K562 (cell line): Measurements from ENCODE around the gene PPIA. TPM values are rescaled to one million over a fixed set of nuclear protein-coding genes. Genes with fewer than 3 reads are reported as not detected.
A peak's percentile ranks its signal among the peaks of the same experiment; 100 is the strongest.

Experiments used
- ATF4 ChIP-seq: fragments of 450-650 bp; formaldehyde crosslinking; IDR thresholded peaks from 2 replicates; pipeline ENCODE4 v1.4.0; 2022; ENCODE audit warnings: mild to moderate bottlenecking, moderate library complexity
- CAMTA2 ChIP-seq: fragments of 250-450 bp; sonication (Bioruptor Pico); conservative IDR thresholded peaks from 2 replicates; pipeline ENCODE4 v1.5.1; 2022
- CREB1 ChIP-seq, 2 experiments: sonication (generic) in 1 of 2; formaldehyde crosslinking in 1 of 2; IDR thresholded peaks; 2 replicates each; pipeline versions ENCODE4 v1.6.1 to v1.8.0; 2012 to 2022; ENCODE audit warnings: inconsistent platforms in 1 of 2, mild to moderate bottlenecking in 1 of 2, missing genetic modification reagents in 1 of 2, moderate library complexity in 1 of 2
- E2F4 ChIP-seq: sonication (generic); formaldehyde crosslinking; IDR thresholded peaks from 2 replicates; pipeline ENCODE4 v1.8.0; 2022; ENCODE audit warnings: mild to moderate bottlenecking, low read depth, missing genetic modification reagents
- GABPA ChIP-seq: fragments of 200-800 bp; sonication (Bioruptor generic); conservative IDR thresholded peaks from 2 replicates; pipeline ENCODE4 v1.6.1; 2016; ENCODE audit warnings: low read depth, missing genetic modification characterization, missing compliant biosample characterization
- HMBOX1 ChIP-seq: sonication (generic); IDR thresholded peaks from 2 replicates; pipeline ENCODE4 v1.6.1; 2016
- HSF4 ChIP-seq: fragments of 250-450 bp; sonication (Bioruptor Pico); IDR thresholded peaks from 2 replicates; pipeline ENCODE4 v2.1.2; 2022; ENCODE audit warnings: mild to moderate bottlenecking, moderate library complexity, borderline replicate concordance
- KLF1 ChIP-seq: fragments of 450-650 bp; IDR thresholded peaks from 2 replicates; pipeline ENCODE4 v1.6.1; 2016; ENCODE audit warnings: missing genetic modification characterization, missing compliant biosample characterization
- NFRKB ChIP-seq: fragments of 450-650 bp; IDR thresholded peaks from 2 replicates; pipeline ENCODE4 v1.6.1; 2016; ENCODE audit warnings: low read depth
- PRDM10 ChIP-seq: fragments of 450-650 bp; IDR thresholded peaks from 2 replicates; pipeline ENCODE4 v1.6.1; 2018; ENCODE audit not compliant: partially characterized antibody
- SIN3A ChIP-seq, 2 experiments: fragments of 150-350 bp in 1 of 2; IDR thresholded peaks; 2 replicates each; pipeline ENCODE4 v1.6.1; 2011 to 2016; ENCODE audit warnings: borderline replicate concordance in 2 of 2, low read depth in 2 of 2, low read length in 2 of 2, mild to moderate bottlenecking in 2 of 2, moderate library complexity in 2 of 2; ENCODE audit not compliant: control insufficient read depth in 1 of 2
- ZFP36 ChIP-seq: fragments of 150-350 bp; IDR thresholded peaks from 2 replicates; pipeline ENCODE4 v1.6.1; 2018; ENCODE audit warnings: low read length, low read depth; ENCODE audit not compliant: partially characterized antibody
- ZNF507 ChIP-seq: conservative IDR thresholded peaks from 2 replicates; pipeline ENCODE4 v1.6.1; 2017; ENCODE audit warnings: missing genetic modification characterization, missing compliant biosample characterization
- ZNF740 ChIP-seq, 3 experiments: fragments of 200-800 bp in 1 of 3; sonication (Bioruptor generic) in 1 of 3; sonication (generic) in 1 of 3; formaldehyde crosslinking in 1 of 3; IDR thresholded peaks; 2 replicates each; pipeline versions ENCODE4 v1.6.1 to v1.8.0; 2016 to 2022; ENCODE audit warnings: mild to moderate bottlenecking in 2 of 3, missing compliant biosample characterization in 2 of 3, missing genetic modification characterization in 2 of 3, missing genetic modification reagents in 1 of 3
- polyA plus RNA-seq, 8 experiments: library from polyadenylated mRNA; depleted of rRNA in 4 of 8; stranded (reverse) in 5 of 8; unstranded in 3 of 8; fragments of >200 nt; fragmentation: Nextera tagmentation in 2 of 8; fragmentation: Illumina TruSeq in 1 of 8; extraction: Ambion mirVana in 2 of 8; extraction: Trizol in 1 of 8; gene quantifications; 2 replicates each; pipeline versions ENCODE4 v1.2.1 to v1.2.3, GENCODE V29; 2011 to 2014; ENCODE audit warnings: inconsistent platforms in 1 of 8, missing spikeins in 1 of 8
- total RNA-seq, 7 experiments: library from RNA; depleted of rRNA in 6 of 7; stranded (reverse); fragments of >200 nt in 6 of 7; fragmentation: Illumina TruSeq in 2 of 7; extraction: Trizol in 2 of 7; gene quantifications; 2 replicates each; pipeline versions ENCODE4 v1.2.1 to v1.2.3, GENCODE V29; 2011 to 2021; ENCODE audit warnings: low replicate concordance in 1 of 7

PPIA gene
- total and polyA plus RNA-seq, 9 of the 15 experiments (the other 6 are each of a cell fraction or from before 2014, with no cell fraction given) = 2,583 to 7,504 (median 3,973) TPM

- TF ChIP-seq PRDM10 (peak; percentile 38), HSF4 (CRISPR knock-in tag) (no peak), ZNF740 (CRISPR knock-in tag; IDR thresholded peaks at IDR 0.05) (no peak), ZNF740 (tag; IDR thresholded peaks at IDR 0.05) (peak in 1 of 2 experiments; percentile 80; a peak in 2 of 4 replicates), SIN3A (IDR thresholded peaks at IDR 0.05; ENCODE audit: borderline replicate concordance in 2 of 2, control insufficient read depth in 1 of 2, low read depth in 2 of 2, low read length in 2 of 2) (peak in 1 of 2 experiments; percentile 47; a peak in 1 of 4 replicates), ATF4 (CRISPR knock-in tag) (no peak), ZNF507 (tag) (no peak), NFRKB (peak; percentile 63; the same call in 1 of the 2 replicates), E2F4 (CRISPR knock-in tag) (no peak), HMBOX1 (no peak), ZFP36 (no peak), GABPA (tag) (peak; percentile 73), CREB1 (IDR thresholded peaks at IDR 0.05) (peak; percentile 61), CREB1 (CRISPR knock-in tag; IDR thresholded peaks at IDR 0.05) (peak; percentile 38; the same call in 1 of the 2 replicates), KLF1 (no peak), CAMTA2 (no peak)
Observed at GRCh38 chr7:44748045-44748947, 48.2 kb upstream of the PPIA start, which contains the start of gene ZMIZ2 (continued).
